Right hindlimb (tissue), 1 donor: ENCODE data around the gene LRIT2.
"Not testable (repeated sequence)": the region's sequence is repeated elsewhere in the genome, so short reads cannot be mapped to it uniquely, and the experiment has no call there.

Experiments used
- DNase-seq: peaks from one replicate; pipeline ENCODE4 v3.0.0-alpha.2; 2018

Gene LRIT2

DNA sequence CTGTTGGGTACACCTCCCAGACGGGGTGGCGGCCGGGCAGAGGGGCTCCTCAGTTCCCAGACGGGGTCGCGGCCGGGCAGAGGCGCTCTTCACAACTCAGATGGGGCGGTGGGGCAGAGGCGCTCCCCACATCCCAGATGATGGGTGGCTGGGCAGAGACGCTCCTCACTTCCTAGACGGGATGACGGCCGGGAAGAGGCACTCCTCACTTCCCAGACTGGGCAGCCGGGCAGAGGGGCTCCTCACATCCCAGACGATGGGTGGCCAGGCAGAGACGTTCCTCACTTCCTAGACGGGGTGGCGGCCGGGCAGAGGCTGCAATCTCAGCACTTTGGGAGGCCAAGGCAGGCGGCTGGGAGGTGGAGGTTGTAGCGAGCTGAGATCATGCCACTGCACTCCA, 45.0 kb downstream of the LRIT2 start:
- DNase-seq: not testable (repeated sequence)

DNA sequence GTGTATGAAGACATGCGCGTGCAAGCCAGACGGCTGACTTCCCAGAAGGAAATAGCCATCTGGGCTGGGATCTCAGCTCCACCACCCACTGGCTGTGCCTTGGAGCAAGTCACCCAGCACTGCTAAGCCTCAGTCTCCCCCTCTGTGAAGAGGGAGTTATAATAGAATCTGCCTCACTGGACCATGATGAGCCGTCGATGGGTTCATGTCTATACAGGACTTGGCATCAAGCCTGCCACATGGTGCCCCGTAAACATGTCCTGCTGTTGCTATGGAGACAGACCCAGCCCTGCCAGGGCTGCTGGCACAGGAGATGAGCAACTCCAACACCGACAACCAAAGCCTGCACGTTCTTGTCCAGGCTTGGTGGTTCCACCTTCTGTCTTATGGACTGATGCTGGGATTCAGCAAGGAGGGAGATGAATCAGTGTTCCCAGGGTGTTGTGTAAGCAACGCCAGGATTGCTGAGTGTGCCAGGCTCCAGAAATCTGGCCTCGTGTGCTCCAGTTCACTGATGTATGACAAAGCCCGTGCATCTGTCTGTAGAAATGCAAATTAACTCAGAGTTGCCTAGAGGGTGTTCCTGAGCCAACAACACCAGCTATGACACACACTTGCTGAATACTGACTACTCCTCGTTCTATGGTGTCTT, 46.2 kb downstream of the LRIT2 start:
- no peak for DNase-seq

DNA sequence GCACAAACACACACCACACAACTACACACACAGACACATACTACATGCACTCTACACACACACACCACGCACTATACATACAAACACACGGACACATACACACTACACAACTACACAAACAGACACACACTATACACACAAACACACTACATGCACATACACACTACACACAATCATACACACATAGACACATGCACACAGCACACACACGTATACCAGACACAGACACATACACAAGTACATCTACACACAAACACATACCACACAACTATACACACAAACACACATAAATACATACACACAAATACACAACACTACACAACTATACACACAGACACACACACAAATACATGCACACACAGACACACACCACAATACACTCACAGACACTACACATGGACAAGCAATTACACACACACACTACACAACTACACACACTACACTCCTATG, 47.2 kb downstream of the LRIT2 start:
- no peak for DNase-seq

DNA sequence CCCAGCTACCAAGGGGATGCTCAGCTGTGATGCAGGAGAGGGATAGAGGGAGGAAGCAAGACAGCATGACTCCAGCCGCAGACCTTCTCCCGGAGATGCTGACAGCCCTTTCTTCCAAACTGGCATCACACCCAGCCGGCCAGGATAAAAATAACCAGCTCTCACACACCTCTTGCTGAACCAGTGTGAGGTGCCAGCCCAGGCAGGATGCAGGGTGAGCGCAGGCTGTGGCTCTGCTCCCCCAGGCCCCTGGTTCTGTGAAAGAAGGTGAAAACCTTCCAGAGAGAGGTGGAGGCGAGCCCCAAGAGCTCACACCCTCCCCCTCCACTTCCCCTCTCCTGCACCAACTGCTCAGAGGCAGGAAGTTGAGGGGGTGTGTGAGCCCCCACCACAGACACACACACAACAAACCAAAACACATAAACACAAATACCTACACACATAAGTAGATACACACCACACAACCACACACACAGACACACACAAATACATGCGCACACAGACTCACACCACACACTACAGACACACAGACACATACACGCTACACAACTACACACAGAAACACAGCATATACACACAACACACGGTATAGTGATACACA, 47.7 kb downstream of the LRIT2 start:
- DNase-seq: no peak

DNA sequence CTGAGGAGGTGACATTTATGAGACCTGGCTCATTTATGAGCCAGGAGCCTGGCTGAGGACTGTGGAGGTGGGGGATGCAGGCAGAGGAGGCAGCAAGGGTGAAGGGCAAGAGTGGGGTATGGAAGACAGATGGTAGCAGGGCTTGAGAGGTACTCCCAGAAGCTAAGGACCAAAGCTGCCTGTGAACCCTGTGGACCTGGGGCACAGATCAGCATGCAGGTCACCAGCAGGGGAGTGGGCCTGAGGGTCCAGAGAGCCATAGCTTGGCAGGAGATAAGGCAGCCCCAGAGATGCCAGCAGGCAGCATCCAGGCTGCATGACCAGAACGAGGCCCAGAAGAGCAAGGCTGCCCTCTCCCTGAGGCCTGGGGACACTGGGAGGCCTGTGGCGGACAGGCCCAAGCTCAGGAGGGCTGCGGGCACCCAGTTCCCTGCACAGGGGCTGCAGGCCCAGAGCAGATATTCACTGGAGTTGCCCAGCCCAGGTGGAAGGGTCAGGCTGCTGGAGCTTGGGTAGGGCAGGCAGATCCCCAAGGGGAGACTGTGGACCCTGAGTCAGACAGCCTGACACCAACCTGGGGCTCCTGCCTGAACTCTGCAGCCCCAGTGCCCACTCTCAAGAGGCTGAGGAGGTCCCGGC, 48.4 kb downstream of the LRIT2 start:
- no peak for DNase-seq

DNA sequence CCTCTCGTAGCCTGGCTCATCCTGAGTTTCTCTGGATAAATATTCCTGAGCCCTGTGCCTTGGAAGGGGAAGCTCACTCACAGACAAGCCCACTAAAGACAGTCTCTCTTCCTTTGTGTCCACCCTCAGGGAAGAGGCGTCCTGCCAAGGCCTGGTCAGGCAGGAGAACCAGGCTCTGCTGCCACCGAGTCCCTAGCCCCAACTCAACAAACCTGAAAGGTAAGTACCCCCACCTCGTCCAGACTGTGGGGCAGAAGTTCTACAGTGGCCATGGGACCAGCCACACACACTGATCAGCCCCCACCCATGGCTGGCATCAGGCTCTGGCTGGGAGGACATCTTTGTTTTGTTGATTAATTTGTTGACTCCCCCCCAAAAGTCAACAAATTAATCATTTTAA, 49.0 kb downstream of the LRIT2 start:
- DNase-seq: no peak

DNA sequence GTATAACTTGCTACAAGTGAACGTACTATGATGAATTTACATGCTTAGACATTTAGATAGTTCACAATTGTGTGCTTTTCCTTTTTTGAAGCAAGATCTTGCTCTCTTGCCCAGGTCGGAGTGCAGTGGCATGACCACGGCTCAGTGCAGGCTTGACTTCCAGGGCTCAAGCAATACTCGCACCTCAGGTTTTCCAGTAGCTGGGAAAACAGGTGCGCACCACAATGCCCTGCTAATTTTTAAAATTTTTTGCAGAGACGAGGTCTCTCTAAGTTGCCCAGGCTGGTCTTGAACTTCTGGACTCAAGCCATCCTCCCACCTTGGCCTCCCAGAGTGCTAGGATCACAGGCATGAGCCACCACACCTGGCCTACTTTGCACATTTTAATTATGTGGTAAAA, 49.9 kb downstream of the LRIT2 start:
- no peak for DNase-seq

DNA sequence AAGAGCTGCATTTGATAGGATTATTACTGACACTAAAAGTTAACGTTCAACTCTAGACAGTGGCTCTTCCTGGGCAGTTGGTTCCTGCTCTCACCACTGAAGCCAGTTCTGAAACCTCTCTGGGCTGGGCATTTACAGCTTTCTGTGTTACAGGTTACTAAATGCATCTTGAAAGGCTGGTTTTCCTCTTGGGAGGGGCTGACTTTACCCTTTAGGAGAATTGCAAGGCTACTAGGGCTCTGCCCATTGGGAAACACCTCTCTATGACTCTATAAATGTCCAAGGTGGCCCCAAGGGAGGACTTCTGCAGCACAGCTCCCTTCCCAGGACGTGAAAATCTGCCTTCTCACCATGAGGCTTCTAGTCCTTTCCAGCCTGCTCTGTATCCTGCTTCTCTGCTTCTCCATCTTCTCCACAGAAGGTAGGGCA, 51.8 kb downstream of the LRIT2 start, which contains the start of gene GPR15LG:
Gene GPR15LG, plus strand, starts transcription at position 301 of the 429 bp plus-strand sequence. Its CDS starts 51 bp downstream, at position 352.
- no peak for DNase-seq

DNA sequence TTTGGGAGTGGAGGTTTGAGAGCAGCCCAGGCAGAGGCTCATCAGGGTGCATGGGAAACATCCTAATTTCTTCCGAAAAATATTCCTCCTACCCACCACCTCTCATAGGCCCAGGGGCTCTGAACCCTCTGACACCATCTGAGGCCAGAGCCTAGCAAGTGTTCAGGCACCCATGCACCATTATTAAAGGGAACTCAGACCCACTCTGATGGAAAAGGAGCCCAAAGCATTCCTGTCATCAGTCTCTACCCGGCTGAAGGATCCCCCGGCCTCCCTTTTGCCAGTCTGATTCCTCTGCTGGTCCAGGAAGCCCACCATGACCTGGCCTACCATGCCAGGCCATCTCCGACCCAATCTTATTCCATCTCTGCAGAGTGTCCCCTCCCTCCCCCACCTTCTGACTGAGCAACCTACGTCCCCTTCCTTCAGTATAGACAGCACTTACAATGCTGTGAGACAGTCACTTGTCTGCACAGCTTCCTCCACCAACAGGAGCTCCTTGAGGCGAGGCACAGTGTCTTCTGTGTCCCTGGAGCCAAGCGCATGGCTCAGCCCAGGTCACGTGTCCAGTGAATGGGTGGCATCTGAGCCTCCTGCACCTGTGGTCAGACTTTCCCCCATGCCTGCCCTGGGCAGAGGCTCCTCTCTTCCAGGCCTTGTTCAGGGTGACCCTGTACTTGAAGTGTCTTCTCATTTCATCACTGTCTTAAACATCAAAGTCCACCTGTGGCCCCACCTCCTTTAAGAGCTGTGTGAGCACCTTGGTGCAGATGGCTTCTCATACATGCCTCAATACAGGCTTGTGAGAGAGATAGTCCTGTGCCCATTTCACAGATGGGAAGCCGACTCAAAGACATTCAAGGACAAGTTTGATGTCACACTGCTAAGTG, 52.6 kb downstream of the LRIT2 start:
- DNase-seq: no peak

DNA sequence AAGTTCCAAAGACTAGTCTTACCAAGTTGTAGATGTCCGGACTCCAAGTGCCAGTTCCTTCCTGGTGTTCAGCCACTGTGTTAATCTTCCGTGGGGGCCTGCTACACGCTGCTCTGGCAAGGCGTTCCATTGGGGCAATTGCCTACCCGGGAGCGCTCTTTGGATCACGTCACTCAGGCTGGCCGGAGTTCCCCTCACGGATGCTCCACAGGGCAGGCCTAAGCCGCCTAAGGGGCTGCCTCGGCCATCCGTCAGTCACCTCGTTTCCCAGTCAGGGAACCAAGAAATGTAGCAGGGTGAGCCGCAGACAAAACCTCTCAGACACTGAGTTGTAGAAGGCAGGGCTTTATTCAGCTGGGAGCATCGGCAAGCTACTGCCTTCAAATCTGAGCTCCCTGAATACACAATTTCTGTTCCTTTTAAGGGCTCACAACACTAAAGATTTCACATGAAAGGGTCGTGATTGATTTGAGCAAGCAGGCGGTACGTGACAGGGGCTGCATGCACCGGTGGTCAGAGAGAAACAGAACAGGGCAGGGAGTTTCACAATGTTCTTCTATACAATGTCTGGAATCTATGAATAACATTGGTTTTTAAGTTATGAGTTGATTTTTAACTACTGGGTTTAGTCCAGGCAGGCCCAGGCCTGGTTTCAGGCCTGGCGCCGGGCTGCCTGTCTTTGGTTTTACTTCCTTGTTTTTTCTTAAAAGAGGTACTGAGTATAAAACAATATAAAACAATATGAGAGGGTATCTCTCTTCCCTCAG, 53.5 kb downstream of the LRIT2 start:
- DNase-seq: not testable (repeated sequence)

DNA sequence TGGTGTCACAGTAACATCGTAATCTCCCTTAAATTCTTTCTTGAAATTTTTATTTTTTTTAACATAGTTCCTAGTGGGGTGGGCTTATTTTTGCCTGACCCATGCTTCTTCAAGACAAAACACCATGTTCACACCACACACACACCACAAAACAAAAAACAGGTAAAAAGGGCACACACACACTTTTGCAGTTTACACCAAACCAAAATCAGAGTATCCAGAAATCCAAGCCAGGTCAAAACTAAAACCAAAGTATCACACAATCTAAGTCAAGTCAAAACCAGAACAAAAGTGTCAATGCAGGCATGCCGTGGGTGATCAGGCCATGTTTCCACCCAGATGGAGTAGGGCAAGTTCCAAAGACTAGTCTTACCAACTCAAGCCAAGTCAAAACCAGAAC, 54.1 kb downstream of the LRIT2 start:
- not testable (repeated sequence) for DNase-seq
